Superior temporal gyrus (tissue), 1 donor: ENCODE measurements around the gene KRTAP4-4.
"Not testable (repeated sequence)": the region's sequence is repeated elsewhere in the genome, so short reads cannot be mapped to it uniquely, and the experiment has no call there.

Experiments
- DNase-seq: peaks from one replicate; pipeline ENCODE4 v3.0.0-alpha.2; 2016; ENCODE audit errors: extremely low spot score

KRTAP4-4 gene

DNA sequence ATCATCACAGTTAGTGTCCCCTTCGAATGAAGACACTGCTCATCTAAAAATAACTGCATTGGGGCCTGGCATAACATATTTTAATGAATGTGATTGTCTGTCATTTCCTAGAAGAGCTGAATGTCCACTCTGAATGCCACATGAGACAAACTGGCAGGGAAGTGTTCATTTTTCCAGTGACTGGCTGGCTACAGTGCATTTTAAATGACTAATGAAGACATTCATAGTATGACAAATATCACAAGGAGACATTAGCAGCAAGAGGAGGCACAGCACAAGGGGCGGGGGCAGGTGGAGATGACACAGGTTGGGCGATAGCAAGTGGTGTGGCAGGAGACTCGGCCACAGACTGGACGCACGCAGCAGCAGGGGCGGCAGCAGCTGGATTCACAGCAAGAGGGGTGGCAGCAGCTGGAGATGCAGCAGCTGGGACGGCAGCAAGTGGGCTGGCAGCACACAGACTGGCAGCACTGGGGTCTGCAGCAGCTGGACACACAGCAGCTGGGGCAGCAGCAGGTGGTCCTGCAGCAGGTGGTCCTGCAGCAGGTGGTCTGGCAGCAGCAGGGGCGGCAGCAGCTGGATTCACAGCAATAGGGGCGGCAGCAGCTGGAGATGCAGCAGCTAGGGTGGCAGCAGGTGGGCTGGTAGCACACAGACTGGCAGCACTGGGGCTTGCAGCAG is 11.4 kb downstream of the KRTAP4-4 start:
- DNase-seq, result not testable (repeated sequence)

DNA sequence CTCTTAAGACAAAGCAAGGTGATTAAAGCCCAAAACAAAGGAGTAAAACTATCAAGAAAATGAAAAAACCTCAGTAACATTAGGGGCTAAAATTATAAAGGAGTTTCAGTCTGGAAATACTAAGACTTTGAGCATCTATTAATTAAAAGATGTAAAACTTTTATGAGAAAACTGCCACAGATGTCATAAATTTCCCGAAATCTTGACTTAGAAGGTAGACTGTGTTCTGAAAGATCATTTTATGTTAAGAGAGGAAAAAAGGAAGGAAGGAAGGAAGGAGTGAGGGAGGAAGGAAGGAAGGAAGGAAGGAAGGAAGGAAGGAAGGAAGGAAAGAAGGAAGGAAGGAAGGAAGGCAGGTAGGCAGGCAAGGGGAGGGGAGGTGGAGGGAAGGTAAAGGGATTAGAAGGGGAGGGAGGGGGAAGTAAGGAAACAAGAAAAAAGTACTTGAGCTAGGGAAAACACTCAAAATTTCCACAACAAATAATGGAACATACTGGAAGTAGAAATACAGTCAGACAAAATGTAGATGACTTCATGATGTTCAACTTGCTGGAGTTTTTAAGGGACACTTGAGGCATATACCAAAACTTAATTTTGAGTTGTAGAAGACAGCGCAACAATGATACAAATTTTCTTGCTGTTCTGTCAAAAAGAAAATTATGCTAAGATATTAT is 12.9 kb downstream of the KRTAP4-4 start:
- DNase-seq, result no peak

DNA sequence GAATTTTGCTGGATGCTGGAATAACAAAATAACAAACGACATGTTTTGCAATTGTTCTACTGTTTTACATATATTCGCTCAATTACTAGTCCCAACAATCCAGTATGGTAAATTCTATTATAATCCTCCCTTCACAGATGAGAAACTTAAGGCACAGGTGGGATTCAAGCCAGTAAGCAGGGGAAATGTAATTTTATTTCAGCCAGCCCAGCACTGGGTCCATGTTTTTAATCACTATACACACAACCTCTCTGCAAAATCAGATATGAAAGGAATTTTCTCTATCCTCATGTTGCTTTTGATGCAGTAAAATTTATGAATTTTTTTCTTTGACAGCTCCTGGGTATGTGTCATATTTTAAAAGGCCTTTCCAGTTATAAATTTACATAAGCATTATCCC is 15.3 kb downstream of the KRTAP4-4 start:
- DNase-seq, result no peak

DNA sequence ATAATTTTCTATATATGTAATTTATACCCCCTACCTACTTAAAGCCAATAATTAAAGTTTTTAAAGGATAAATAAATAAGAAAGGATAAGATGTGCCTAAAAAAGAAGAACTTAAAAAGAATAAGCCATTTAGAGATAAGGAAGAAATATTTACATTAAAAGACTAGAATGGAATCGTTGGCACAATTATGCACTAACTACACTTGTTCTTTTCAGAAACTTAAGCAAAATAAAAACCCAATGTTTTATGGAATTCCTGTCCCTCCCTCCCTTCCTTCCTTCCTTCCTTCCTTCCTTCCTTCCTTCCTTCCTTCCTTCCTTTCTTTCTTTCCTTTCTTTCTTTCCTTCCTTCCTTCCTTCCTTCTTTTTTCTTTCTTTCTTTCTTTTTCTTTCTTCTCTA is 15.7 kb downstream of the KRTAP4-4 start:
- DNase-seq, result no peak

DNA sequence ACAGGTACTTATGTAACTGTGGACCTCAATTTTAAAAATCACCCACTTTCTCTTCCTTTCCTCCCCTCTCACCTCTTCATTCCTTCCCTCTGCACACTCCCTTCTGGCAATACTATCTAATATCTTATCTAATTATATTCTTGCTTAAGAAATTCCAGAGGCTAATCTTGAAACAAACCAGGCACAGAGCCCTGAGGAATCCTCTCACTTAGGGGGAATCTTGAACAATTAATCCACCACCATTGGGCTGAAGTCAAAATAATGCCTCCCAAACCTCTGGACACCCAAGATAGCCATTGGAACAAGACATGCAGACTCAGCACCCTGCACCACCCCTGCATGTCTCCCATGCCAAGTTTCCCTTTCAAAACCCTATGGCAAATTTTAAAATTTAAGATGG is 19.2 kb downstream of the KRTAP4-4 start:
- DNase-seq, result no peak

DNA sequence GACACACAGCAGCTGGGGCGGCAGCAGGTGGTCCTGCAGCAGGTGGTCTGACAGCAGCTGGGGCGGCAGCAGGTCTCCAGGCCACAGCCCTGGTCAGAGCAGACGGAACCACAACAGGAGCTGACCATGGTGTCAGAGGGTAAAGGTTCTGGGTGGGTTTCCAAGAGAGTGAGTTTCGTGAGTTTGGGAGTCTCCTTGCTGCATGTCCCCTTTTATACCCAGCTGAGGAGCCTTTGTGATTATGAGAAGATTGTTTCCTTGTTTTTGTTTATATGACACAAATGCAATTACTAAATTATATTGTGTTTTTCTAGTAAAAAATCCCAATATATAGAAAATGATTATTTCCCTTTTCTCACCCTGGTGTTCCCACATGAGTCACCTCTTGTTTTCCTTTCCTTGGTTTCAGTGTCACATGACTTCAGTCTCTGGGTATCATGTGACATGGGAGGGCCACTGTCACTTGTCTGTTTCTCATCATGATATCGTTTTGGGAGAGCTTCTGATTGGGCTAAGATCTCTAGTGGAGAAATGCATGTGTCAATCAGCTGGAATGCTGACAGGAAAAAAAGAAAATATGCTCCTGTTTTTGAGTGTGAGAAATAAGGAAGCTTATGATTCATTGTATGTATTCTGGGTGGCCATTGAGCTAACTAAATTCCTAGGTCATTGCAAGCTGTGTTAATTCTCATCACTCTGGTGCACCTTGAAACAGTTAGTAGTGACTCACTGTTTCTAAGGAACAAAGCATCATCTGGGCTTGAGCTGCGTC is 20.0 kb downstream of the KRTAP4-4 start, which contains the start of gene KRTAP4-6:
TSS of gene KRTAP4-6 (minus strand) at position 185 of the 772 bp plus-strand sequence. CDS start at position 128, 57 bp downstream.
- DNase-seq, result no peak

DNA sequence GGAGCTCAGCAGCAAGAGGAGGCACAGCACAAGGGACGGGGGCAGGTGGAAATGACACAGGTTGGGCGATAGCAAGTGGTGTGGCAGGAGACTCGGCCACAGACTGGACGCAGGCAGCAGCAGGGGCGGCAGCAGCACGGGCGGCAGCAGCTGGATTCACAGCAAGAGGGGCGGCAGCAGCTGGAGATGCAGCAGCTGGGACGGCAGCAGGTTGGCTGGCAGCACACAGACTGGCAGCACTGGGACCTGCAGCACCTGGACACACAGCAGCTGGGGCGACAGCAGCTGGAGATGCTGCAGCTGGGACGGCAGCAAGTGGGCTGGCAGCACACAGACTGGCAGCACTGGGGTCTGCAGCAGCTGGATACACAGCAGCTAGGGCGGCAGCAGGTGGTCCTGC is 20.7 kb downstream of the KRTAP4-4 start:
- not testable (repeated sequence) for DNase-seq

DNA sequence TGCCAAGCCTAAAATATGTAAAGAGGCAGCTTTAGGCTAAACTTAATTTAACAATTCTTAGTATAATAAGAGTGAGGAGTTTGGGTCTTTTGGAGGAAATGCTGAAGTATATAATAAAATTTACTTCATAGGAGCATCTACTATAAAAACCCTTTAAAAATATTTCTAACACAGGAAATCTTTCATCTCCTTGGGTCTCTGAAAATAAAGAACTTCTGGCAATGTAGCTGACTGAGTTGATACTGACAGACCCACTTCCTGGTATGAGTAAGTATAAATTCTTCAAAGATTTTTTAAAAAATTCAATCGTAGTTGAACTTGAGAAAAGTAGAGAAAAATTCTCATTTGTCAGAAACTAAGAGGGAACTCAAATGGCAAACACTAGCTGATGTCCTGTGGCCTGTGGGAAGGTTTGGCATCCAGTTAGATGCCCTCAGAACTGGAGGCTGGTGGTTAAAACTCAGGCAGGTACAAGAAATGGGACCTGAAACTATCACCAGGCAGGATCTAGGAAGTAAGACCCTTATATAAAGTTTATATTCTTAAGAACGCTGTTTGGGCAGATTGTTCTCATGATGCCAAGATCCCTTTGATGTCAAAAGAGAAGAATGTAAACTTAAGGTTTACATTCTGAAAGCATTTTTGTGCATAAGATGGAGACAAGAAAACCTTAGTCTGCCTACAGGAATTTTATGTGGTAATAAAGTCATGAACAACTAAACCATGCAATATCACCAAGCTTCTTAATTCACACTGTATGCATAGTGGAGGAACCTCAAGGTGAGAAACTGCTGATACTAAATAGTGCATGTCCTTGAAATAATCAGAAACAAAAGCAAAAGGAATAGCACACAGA is 26.4 kb downstream of the KRTAP4-4 start:
- DNase-seq, result no peak

DNA sequence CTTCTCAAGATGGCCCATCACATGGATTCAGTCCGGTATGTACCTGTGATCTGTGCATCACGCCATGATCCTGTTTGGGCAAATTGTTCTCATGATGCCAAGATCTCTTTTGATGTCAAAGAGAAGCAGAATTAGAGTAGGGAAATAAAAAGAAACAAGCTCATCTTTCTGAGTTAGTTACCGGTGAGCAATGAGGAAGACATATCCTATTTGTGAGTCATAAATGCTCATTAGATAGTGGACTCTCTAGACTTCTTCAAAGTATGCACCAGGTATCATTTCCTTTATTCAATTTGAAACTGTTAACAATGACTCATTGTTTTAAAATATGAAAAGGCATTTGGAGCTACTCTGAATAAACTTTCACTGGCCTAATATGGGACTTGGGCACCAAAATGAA is 28.6 kb downstream of the KRTAP4-4 start:
- DNase-seq, result no peak

DNA sequence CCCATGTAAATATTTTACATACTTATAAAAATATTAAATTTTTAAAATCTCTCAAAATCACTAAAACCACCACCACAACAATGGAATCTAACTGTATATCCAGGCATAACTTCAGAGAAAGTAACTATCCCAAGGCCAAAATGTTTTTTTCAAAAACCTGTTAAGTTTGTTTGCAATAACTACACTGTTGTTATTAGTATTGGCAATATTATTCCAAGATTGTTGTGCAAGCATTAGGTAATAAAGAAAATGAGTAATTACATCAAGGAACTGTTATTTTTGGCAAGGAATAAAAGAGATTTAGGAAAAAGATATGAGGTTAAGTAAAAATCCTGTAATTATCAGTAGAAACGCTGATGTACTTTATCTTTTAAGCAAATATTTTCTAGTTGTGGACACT is 33.2 kb downstream of the KRTAP4-4 start:
- no peak for DNase-seq

DNA sequence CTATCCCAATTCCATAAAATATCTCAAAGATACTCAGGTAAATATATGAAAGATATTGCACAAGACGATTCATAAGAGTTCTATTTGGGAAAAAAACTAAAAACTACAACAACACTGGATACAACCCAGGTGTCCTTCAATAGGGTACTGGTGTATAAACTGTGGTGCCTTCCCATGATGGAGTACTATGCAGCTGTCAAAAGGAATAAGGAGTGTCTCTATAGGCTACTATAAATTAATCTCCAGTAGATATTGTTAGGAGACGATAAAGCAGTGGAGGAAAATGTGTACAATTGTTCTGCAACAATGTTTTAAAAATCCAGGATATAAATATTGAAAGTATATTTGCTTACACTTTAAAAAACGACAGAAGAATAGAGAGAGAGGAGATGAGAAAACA is 34.1 kb downstream of the KRTAP4-4 start:
- no peak for DNase-seq

DNA sequence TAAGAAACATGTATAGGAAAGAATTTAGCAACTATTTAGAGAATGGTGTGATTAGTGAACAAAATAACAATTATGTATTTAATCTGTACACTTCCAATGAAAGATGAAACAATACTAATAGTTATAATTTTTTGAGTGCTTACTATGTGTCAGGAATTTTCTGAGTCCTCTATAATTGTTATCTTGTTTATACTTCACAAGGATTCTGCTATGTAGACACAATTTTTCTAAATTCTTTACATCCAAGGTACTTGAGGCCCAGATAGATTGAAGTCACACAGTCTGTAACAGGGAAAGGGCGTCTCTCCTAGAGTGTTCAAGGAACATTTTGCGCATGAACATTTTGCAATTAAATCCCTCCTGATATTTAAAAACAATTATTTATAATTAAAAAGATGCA is 35.5 kb downstream of the KRTAP4-4 start:
- DNase-seq, result no peak

DNA sequence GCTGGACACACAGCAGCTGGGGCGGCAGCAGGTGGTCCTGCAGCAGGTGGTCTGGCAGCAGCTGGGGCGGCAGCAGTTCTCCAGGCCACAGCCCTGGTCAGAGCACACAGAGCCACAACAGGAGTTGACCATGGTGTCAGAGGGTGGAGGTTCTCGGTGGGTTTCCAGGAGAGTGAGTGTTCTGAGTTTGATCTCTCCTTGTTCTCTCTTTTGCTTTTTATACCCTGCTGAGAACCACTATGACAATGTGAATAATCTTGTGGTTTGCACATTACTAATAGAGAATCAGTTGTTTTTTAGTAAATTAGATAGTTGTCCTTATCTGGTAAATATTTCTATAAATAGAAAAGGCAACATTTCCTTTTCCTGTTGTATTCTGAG is 36.6 kb downstream of the KRTAP4-4 start, which contains the start of gene KRTAP4-12:
TSS of gene KRTAP4-12 (minus strand) at position 192 of the 381 bp plus-strand sequence. CDS start at position 132, 60 bp downstream.
- DNase-seq, result not testable (repeated sequence)

DNA sequence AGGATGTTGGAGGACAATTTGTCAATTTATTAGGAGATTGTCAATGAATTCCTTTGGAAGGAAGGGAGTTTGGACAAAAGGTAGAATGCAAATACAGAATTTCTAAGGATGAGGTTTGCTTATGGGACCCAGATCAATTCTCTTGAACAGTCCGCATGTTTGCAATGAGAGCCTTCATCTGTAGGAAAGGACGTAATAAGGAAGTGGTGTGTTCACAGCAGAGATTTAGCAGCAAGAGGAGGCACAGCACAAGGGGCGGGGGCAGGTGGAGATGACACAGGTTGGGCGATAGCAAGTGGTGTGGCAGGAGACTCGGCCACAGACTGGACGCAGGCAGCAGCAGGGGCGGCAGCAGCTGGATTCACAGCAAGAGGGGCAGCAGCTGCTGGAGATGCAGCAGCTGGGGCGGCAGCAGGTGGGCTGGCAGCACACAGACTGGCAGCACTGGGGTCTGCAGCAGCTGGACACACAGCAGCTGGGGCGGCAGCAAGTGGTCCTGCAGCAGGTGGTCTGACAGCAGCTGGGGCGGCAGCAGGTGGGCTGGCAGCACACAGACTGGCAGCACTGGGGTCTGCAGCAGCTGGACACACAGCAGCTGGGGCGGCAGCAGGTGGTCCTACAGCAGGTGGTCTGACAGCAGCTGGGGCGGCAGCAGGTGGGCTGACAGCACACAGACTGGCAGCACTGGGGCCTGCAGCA is 37.1 kb downstream of the KRTAP4-4 start:
- not testable (repeated sequence) for DNase-seq

DNA sequence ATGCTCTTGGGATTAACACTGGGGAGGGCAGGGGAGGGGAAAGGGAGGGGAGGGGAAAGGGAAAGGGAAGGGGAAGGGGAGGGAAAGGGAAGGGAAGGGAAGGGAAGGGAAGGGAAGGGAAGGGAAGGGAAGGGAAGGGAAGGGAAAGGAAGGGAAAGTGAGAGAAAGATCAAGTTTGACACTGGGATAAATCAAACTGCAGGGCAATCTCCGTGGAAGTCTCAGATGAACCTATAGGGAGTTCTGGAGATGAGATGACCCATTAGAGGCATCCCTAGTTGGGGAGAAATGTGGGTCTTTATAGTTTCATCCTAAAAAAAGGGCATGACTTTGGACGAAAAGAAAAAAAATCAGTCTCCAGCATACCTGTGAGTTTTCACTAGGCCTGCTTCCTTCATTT is 38.8 kb downstream of the KRTAP4-4 start:
- DNase-seq, result no peak

DNA sequence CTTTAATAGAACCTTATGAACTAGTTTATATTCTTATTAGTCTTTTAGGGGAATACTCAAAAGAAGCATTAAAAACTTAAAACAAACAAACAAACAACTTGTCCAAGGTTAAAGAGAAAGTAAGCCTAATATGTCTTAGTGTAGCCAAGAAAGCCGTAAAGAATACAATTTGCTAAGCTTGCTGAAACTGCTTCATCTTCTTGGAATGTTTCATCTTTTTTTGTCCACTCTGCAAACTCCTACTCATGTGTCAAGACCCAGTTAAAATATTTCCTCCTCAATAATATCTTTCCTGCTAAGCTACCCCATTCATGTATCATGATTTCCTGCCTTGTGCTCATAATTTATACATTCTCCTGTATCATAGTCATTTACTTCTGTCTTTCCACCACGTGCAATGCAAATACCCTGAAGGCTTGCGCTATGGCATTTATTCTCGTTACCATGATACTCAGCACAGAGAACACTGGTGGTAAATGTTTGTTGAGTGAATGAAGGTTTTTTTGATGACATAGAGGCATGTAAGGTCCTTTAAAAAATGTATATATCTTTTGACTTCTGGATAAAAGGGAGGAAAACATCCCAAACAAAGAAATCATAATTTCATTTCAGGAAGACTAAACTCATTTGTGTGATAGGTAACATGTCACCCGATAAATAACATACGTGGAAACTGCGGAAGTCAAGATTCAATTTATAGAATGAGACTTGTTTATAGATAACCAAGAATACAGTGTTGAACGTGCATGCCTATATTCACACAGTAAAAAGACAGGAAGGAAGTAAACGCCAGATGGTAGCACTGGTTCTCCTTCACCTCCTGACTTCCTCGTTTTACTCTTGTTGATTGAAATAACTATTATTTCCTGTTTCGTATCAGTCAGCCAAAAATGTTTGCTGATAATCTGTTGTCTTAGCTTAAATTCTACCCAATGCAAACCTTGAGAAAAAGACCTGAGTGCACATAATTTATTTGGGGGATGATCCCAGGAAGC is 40.6 kb downstream of the KRTAP4-4 start:
- DNase-seq, result not testable (repeated sequence)

DNA sequence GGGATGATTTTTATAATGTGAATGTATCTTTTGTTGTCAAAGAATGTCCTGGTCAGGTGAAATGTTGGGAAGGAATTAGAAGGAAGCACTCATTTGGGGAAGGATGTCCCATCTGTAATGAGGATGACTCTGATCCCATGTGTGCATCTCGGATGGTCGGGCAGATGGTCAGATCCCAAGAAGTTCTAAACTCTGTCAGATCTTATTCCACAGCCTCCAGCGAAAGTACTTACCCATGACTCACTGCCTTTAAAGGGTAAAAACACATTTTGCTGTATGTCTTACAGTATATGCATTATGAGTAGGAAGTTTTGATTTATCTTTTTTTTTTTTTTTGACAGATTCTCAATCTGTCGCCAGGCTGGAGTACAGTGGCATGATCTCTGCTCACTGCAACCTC is 41.8 kb downstream of the KRTAP4-4 start:
- DNase-seq, result no peak

DNA sequence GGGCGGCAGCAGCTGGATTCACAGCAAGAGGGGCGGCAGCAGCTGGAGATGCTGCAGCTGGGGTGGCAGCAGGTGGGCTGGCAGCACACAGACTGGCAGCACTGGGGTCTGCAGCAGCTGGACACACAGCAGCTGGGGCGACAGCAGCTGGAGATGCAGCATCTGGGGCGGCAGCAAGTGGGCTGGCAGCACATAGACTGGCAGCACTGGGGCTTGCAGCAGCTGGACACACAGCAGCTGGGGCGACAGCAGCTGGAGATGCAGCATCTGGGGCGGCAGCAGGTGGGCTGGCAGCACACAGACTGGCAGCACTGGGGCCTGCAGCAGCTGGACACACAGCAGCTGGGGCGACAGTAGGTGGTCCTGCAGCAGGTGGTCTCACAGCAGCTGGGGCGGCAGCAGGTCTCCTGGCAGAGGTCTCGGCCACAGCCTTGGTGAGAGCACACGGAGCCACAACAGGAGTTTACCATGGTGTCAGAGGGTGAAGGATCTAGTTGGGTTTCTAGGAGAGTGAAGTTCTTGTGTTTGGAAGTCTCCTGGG is 42.6 kb downstream of the KRTAP4-4 start, which contains the start of gene KRTAP4-11:
TSS of gene KRTAP4-11 (minus strand) at position 528 of the 541 bp plus-strand sequence. CDS start at position 470, 58 bp downstream.
- not testable (repeated sequence) for DNase-seq

DNA sequence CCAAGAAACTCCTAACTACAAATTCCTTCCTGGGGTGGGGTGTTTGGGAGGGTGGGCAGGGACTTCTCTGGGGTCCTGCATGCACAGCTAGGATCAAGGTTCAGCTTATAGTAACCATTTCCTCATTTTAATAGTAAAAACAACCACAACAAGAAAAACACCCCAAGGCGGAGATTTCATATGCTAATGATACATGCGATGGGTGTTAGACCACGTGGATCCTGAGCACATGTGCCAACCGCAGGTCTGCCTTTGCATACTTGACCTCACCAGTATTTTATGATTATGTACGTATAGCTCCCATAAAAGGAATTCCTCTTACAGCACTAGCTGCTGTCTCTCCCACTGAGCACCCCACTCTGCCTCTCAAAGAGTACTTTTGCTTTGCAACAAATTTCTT is 44.3 kb downstream of the KRTAP4-4 start:
- DNase-seq, result no peak
